NCI-H2081 treated with DMSO at 0.1 percent for 48 hours (cell line): ENCODE results near the gene DENND4C.
A peak's percentile ranks its signal among the peaks of the same experiment; 100 is the strongest.
"Not testable (repeated sequence)": the region's sequence is repeated elsewhere in the genome, so short reads cannot be mapped to it uniquely, and the experiment has no call there.

Experiments
- DNase-seq: peaks from one replicate; lab custom pipeline; 2025; lab: John Stamatoyannopoulos, UW

The DENND4C gene

DNA sequence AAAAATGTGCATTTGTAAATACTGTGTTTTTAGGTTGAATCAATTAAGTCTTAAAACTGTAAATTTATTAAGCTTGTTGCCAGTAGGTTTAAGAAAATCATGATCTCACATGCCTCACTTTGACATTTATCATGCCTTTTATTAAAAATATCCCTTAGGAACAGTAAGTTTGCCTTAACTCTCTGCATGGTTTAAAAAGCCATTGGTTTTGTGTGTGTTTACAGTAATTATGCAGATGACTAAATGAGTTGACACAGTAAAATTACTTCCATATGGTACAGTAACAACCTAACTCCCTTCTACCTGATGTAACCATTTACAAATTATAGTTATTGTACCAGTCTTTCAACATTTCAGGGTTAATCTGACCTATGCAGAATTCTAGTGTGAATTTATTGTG lies 143.0 kb downstream of the DENND4C start:
- DNase-seq: peak; percentile 22

DNA sequence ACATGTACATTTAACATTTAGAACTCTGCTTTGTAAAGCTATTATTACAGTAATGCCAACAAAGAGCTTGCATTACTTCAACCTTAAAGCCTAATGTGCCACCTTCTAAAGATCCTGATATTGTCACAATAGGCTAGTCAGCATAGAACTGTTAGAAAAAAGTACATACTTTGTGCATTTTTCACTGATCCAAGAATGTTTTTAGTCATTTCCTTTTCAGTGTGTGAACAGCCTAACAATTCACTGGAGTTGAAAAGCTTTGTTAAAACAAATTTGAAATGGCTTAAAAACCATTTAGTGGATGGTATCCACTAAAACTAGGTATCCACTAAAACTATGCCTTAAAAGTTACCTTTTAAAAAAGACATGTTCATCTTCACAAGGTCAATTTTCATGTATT lies 145.0 kb downstream of the DENND4C start:
- DNase-seq: no peak

DNA sequence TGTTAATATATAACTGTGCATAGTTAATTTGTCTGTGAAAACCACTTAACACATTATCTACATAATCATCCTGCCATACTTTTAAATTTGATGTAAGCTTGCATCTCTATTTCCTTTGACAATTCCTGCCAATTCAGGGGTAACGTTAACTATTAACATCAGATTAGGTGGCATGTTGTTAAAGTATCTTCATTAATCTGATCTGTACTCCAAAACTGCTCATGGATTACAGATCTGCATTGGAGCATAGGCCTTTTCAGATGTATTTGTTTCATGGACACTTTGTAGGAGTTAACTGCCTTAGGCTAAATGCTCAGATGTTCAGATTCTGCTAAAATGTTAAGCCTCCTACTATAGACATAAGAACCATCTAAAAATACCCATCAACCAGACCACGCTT lies 146.4 kb downstream of the DENND4C start:
- no peak for DNase-seq

DNA sequence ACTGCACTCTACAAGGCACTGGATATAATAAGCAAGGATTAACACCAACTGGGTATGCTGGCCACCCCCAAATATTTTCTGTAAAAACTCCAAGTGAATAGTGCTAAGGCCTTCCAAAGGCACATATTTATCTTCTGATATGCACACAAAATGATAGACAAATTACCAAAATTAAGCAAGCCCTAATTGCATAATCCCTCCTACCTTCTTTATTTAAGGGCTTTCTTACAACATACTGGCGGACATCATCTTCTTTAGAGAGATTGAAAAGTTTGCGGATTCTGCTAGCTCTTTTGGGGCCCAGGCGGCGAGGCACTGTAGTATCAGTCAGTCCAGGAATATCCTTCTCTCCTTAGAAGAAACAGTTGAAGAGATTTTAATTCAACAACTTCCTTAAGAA lies 147.7 kb downstream of the DENND4C start:
- no peak for DNase-seq

GRCh38 chr9:19378647-19379046 lies 148.2 kb downstream of the DENND4C start:
- DNase-seq: no peak

- DNase-seq: no peak
These were observed 148.8 kb downstream of the DENND4C start for GRCh38 chr9:19379283-19379682.

GRCh38 chr9:19379697-19380046 lies 149.2 kb downstream of the DENND4C start:
- DNase-seq: no peak

DNA sequence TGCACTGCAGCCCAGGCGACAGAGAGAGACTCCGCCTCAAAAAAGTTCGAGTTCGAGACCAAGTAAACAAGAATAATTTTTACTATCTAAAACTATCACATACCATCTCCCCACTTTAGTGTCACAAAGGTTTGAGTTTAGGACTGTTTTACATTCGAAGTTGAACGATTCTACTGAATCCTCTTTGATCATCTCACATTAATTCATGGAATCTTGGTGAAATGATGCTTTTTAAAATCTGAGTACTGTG lies 150.3 kb downstream of the DENND4C start:
- no peak for DNase-seq

GRCh38 chr9:19381656-19382055 lies 151.2 kb downstream of the DENND4C start:
- no peak for DNase-seq

DNA sequence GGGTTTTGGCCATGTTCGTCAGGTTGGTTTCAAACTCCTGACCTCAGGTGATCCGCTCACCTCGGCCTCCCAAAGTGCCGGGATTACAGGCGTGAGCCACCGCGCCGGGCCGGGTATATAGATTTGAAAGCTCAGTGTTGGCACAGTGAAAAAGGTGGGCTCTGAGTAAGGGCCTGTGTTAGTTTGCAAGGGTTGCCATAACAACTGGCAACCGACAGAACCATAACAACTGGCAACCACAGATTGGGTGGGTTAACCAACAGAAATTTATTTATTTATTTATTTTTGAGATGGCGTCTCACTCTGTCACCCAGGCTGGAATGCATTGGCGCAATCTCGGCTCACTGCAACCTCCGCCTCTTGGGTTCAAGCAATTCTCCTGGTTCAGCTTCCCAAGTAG lies 154.7 kb downstream of the DENND4C start:
- not testable (repeated sequence) for DNase-seq

- DNase-seq: no peak
These were observed 155.5 kb downstream of the DENND4C start for GRCh38 chr9:19385786-19386501.

DNA sequence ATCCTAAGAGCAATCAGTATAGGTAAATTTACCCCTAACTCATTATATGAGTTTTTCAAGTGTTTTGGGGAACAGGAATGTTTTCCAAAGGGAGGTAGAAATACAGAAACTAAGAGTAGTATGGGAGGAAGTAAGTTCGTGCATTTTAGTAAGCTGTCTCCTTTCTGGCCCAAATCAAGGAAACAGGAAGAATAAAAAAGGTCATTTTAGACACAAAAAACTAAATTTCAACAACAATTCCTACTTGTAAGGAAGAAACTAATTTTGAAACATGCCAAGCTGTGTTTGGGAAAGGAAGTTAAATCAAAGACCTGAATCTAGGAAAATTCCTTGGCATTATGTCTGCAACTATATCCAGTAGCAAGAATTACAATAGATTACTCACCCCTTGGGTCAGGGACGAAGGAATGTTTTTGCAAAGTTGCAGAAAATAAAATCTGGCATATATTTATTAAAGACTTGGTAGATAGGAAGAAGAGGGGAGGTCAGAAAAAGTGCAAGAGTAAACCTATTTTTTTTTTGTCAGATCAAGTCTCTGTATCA lies 156.1 kb downstream of the DENND4C start:
- DNase-seq: no peak

- no peak for DNase-seq
These were observed 156.8 kb downstream of the DENND4C start for GRCh38 chr9:19387317-19387716.

GRCh38 chr9:19389539-19389938 lies 159.0 kb downstream of the DENND4C start:
- DNase-seq: not testable (repeated sequence)

DNA sequence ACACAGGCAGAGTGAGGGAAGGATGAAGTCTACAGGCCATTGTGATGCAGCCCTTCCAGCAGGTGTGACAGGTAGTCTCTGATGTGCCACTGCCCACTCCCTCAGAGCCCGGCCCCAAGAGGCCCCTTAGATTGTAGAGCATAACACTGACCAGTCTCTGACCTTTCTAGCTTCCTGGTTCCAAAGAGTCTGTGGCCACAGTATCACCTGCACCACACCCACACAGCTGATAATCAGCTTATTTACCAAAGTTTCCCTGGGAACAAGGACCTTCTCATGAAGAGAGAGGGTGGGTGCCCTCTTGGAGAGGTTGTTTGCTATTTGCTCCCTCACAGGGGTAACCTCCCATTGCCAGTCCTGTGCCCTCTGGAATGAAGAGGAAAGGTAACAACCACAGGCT lies 167.4 kb downstream of the DENND4C start:
- no peak for DNase-seq

GRCh38 chr9:19403231-19403630 lies 172.7 kb downstream of the DENND4C start:
- DNase-seq: not testable (repeated sequence)

- no peak for DNase-seq
These were observed 174.0 kb downstream of the DENND4C start for GRCh38 chr9:19404283-19405075.

DNA sequence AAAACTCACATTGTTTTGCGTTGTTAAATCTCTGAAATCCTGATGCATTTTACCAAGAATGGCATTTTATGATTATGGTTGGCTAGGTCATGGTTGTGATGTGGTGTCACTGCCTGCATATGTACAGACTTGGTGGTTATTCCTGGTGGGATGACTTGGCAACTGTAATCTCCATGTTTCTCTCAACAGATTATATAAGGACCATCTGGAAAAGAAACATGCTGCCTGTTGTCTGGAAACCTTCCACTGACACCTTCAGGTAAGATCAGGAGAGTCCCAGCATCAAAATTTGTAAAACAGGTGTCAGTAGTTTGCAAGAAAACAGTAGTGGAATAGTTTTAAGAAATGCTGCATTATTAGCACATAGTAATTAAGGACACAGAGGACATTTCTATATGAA lies 175.3 kb downstream of the DENND4C start:
- no peak for DNase-seq

- DNase-seq: no peak
These were observed 177.8 kb downstream of the DENND4C start for GRCh38 chr9:19408316-19408692.

DNA sequence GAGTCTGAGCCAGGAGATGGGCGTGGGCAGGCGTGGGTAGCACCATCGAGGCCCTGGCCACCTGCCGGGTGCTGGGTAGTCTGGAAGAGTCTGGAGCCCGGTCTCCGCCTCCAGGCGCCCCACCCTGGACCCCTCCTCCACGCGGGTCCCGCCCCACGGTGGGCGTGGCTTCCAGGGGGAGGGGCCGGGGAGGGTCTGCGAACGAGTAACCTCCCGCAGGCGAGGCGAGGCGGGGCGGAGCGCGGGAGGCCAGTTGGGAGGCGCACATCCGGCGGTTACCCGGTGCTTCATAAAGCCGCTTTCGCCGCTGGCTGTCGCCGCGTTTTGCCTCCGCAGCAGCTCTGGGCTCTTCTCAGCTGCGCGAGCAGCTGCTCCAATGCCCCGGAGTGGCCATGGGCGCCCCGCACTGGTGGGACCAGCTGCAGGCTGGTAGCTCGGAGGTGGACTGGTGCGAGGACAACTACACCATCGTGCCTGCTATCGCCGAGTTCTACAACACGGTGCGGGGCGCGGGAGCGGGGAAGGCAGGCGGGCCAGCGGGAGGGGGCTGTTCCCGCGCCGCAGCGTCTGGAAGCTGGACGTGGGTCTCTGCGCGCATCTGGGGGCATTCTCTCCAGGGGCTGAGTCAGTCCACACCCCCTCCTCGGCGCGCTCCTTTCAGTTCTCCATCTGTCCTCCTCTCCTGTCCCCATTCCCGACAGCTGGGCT lies 178.4 kb downstream of the DENND4C start, which contains the start of gene ACER2:
TSS of gene ACER2 (plus strand) at position 317 of the 708 bp plus-strand sequence. CDS start at position 393, 76 bp downstream.
- peak; percentile 50 for DNase-seq

DNA sequence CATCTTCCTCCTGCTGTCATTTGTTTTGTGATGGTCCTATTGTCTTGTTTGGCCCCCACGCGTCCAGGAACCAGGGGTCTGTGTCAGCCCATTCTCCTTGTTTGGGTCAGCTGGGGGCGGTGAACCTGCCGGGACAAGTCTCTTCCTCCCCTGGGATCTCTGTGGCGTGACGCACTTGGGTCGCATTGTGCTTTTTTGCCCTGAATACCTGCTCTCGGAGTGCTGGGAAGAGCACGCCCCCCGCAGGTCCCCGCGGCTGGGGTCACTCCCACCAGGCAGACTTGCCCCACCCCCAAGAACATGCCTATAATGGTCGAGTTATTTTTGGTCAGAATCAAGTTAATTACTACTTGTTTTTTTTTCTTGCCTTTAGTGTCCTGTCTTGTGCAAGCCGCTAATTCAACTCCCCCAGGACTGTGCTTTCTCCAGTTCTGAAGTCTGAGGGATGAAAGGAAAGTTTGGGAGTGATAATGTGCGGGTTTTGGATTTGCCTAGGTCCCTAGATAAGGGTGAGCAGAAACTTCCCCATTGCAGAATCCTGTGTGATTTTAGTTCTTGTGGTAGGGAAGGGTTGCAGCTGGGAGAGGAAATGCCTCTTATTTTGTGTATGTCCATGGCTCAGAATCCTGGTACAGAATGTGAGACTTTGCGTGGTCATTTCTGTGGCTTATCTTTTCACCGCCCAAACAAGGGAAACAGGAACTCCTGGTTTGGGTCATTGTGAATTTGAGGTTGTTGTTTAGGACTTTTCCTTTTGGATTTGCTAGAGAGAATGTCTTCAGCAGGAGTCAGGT lies 179.1 kb downstream of the DENND4C start:
- DNase-seq: no peak

DNA sequence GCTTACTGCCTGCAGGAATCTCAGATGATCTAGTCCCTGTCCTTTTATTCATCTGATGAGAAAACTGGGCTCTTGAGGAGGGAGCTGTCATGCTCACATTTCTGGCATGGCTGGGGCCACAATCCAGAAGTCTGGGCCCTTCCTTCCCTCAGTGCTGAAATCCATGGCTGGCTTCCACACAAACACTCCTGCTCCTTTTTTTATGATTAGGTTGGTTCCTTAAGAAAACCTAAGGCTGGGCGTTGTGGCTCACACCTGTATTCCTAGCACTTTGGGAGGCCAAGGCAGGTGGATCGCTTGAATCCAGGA lies 179.7 kb downstream of the DENND4C start:
- no peak for DNase-seq
